ENCODE measurements around the gene DNAJA3.

The DNAJA3 gene

DNA sequence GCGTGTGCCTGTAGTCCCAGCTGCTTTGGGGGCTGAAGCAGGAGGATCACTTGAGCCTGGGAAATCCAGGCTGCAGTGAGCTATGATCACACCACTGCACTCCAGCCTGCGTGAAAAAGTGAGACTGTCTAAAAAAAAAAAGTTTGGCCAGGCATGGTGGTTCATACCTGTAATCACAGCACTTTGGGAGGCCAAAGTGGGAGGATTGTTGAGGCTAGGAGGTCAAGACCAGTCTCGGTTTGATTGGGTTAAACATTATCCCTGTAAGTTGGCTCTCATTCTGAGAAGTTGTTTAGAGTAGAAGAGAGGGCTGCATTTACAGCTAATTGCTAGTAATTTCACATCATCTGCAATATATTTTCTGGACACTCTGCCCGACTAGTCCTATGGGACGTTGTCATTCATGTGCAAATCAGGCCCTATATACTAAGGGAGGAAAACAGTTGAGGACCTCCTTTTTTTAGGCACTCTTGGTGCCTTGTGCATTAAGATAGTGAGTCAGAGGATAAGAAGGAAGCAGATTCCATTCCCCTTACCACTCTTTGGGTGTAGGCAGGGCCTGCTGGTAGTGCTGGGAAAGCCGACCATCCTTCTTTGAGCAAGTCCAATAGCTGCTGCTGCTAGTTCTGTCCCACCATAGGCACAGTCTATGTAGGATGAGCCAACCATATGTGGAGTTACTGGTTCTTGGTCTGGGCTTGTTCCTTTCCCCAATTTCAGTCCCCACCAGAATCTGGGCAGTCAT, 69.2 kb downstream of the DNAJA3 start:
- Histone ChIP-seq H3K9ac (no peak overlapping the region), H2AFZ (no peak overlapping the region), H3K9me3 (ENCODE audit: control insufficient read depth, low read length) (no peaks in the 10 kb centered on the region), H3K36me3 (ENCODE audit: control insufficient read depth, insufficient read depth, low read length) (no peaks in the 10 kb centered on the region), H3K4me1 (peaks cover 5% of the 10 kb centered on the region), H3K4me2 (ENCODE audit: low read length) (no peak overlapping the region), H3K27ac (no peak overlapping the region), H3K27me3 (ENCODE audit: control insufficient read depth, insufficient read depth, low read length) (no peaks in the 10 kb centered on the region), H3K79me2 (peaks cover 27% of the 10 kb centered on the region), H3K4me3 (ENCODE audit: low read depth, low read length) (no peak overlapping the region)
- TF ChIP-seq, protein P1, sequence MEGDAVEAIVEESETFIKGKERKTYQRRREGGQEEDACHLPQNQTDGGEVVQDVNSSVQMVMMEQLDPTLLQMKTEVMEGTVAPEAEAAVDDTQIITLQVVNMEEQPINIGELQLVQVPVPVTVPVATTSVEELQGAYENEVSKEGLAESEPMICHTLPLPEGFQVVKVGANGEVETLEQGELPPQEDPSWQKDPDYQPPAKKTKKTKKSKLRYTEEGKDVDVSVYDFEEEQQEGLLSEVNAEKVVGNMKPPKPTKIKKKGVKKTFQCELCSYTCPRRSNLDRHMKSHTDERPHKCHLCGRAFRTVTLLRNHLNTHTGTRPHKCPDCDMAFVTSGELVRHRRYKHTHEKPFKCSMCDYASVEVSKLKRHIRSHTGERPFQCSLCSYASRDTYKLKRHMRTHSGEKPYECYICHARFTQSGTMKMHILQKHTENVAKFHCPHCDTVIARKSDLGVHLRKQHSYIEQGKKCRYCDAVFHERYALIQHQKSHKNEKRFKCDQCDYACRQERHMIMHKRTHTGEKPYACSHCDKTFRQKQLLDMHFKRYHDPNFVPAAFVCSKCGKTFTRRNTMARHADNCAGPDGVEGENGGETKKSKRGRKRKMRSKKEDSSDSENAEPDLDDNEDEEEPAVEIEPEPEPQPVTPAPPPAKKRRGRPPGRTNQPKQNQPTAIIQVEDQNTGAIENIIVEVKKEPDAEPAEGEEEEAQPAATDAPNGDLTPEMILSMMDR (IDR thresholded peaks at IDR 0.05) = no peak

DNA sequence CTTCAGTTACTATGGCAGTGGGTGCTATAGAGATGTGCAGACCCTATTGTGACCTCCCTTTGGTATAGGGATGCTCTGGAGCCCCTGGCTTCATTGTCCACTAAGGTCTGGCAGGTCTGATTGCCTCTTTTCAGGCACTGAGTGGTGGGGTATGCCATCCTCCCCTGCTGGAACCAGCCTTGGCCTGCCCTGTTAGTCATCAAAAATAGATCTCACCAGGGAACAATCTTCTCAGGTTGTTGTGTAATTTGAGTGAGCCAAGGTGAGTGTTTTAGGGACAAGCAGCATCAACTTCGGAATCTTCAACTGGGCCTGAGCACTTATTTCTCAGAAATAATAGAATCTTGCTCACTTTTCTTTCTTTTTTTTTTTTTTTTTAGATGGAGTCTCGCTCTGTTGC, 70.1 kb downstream of the DNAJA3 start:
- Histone ChIP-seq H3K27me3 (ENCODE audit: control insufficient read depth, insufficient read depth, low read length) (no peaks in the 10 kb centered on the region), H3K79me2 (peaks cover 19% of the 10 kb centered on the region), H3K9ac (no peak overlapping the region), H2AFZ (no peak overlapping the region), H3K4me2 (ENCODE audit: low read length) (no peak overlapping the region), H3K4me1 (peaks cover 5% of the 10 kb centered on the region), H3K4me3 (ENCODE audit: low read depth, low read length) (no peak overlapping the region), H3K9me3 (ENCODE audit: control insufficient read depth, low read length) (no peaks in the 10 kb centered on the region), H3K27ac (no peak overlapping the region), H3K36me3 (ENCODE audit: control insufficient read depth, insufficient read depth, low read length) (no peaks in the 10 kb centered on the region)
- TF ChIP-seq, protein P1 (IDR thresholded peaks at IDR 0.05) = no peak

DNA sequence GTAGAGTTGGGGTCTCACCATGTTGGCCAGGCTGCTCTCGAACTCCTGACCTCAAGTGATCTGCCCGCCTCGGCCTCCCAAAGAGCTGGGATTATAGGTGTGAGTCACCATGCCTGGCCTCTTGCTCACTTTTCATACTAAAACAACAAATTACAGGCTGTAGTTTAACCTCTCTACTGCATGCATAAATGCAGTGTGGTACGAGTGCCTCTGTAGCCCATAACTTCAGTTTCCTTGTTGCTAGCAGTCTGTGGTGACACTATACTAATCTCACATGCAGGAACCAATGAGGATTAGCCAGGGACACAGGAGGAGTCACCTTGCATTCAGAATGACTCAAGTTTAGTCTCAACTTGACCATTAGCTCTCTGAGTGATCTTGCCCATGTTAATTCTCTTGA, 70.6 kb downstream of the DNAJA3 start:
- Histone ChIP-seq H3K79me2 (peaks cover 13% of the 10 kb centered on the region), H2AFZ (no peak overlapping the region), H3K4me1 (peaks cover 5% of the 10 kb centered on the region), H3K36me3 (ENCODE audit: control insufficient read depth, insufficient read depth, low read length) (no peaks in the 10 kb centered on the region), H3K9me3 (ENCODE audit: control insufficient read depth, low read length) (no peaks in the 10 kb centered on the region), H3K27ac (no peak overlapping the region), H3K9ac (no peak overlapping the region), H3K4me2 (ENCODE audit: low read length) (no peak overlapping the region), H3K4me3 (ENCODE audit: low read depth, low read length) (no peak overlapping the region), H3K27me3 (ENCODE audit: control insufficient read depth, insufficient read depth, low read length) (no peaks in the 10 kb centered on the region)
- TF ChIP-seq, protein P1 (IDR thresholded peaks at IDR 0.05) = no peak

DNA sequence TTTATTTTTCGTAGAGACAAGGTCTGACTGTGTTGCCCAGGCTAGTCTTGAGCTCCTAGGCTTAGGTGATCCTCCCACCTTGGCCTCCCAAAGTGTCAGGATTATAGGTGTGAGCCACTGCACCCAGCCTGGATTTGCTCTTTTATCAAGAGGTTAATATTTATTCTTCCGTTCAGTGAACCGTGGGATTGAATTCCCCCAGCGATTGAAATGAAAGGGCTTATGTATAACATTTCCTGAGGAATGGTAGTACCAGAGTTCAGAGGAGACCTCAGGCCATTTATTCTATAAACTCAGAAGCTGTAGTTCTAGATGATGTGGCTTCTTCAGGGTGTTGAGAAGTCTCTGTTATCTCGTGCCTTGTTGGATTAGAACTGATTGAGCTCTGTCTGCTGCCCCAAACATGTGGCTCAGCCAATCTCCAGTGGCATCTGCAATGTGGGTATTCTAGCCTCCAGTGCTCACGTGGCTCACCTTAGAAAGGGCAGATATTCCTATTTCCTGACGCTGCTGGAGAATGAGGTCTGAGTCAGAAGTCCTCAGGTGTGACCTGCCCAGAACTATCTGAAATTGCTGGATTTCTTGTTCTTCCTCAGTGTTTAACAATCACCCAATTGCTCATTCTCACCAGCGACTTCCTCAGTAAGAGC, 73.0 kb downstream of the DNAJA3 start:
- H3K4me3 ChIP-seq (ENCODE audit: low read depth, low read length) = no peak overlapping the region
- no peak overlapping the region for H3K27ac ChIP-seq

More for the DNA sequence above, 73.0 kb downstream of the DNAJA3 start:
- H3K36me3 ChIP-seq (ENCODE audit: control insufficient read depth, insufficient read depth, low read length) = no peaks in the 10 kb centered on the region
- H2AFZ ChIP-seq = no peak overlapping the region
- no peaks in the 10 kb centered on the region for H3K9me3 ChIP-seq (ENCODE audit: control insufficient read depth, low read length)
- H3K4me2 ChIP-seq (ENCODE audit: low read length) = no peak overlapping the region
- no peak overlapping the region for H3K9ac ChIP-seq
- peaks cover 7% of the 10 kb centered on the region for H3K79me2 ChIP-seq
- TF ChIP-seq, protein P1 (IDR thresholded peaks at IDR 0.05) = no peak
- no peaks in the 10 kb centered on the region for H3K27me3 ChIP-seq (ENCODE audit: control insufficient read depth, insufficient read depth, low read length)
- H3K4me1 ChIP-seq = peaks cover 5% of the 10 kb centered on the region
